ENCODE results near the gene PPP3CA.

The PPP3CA gene

GRCh38 chr4:101066626-101067170 is 280.6 kb downstream of the PPP3CA start:
- H3K79me2 ChIP-seq (ENCODE audit: insufficient read depth, low read depth), result no peaks in the 10 kb centered on the region
- no peak overlapping the region for H3K27ac ChIP-seq
- TF ChIP-seq CTCF (conservative IDR thresholded peaks at IDR 0.05; ENCODE audit: low read depth, low read length), result no peak

DNA sequence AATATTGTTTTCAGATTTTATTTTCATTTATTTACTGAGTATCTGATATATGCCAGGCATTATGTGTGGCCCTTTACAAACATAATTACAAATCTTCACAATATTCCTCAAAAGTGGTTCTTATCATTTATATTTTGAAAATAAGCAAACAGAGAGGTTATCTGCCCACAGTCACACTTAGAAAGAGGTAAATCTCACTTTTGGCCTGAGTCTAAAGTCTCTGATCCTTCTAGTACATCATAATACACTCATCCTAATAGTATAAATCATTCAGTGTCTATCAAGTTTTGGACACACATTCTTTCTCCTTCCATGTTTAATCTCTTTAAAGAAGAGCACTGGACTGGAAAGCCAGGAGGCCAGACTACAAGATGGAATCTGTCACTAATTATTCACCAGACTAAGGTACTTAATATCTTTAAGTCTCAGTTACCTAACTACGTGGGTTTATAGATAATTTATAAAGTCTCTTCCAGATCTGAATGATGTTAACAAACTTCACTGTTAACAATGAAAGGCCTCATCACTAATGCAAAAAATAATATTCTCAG is 281.3 kb downstream of the PPP3CA start:
- H4K20me1 ChIP-seq (ENCODE audit: insufficient read depth), result no peaks in the 10 kb centered on the region
- no peak overlapping the region for H2AFZ ChIP-seq (ENCODE audit: low read depth)
- no peak overlapping the region for H3K27ac ChIP-seq
- H3K4me3 ChIP-seq (IDR thresholded peaks at IDR 0.05; ENCODE audit: insufficient read depth, low read depth, low read length), result no peak overlapping the region
- no peak overlapping the region for H3K9ac ChIP-seq
- H3K4me2 ChIP-seq, result no peak overlapping the region
- H3K27me3 ChIP-seq (ENCODE audit: insufficient read depth, low read depth), result no peaks in the 10 kb centered on the region
- no peaks in the 10 kb centered on the region for H3K36me3 ChIP-seq (ENCODE audit: insufficient read depth)
- no peaks in the 10 kb centered on the region for H3K4me1 ChIP-seq (ENCODE audit: low read depth, poor library complexity, severe bottlenecking)
- no peak for TF ChIP-seq CTCF (conservative IDR thresholded peaks at IDR 0.05; ENCODE audit: low read depth, low read length)
- H3K79me2 ChIP-seq (ENCODE audit: insufficient read depth, low read depth), result no peaks in the 10 kb centered on the region

More at GRCh38 chr4:101066626-101067170, 280.6 kb downstream of the PPP3CA start:
- Histone ChIP-seq H2AFZ (ENCODE audit: low read depth) (no peak overlapping the region), H4K20me1 (ENCODE audit: insufficient read depth) (no peaks in the 10 kb centered on the region), H3K4me3 (IDR thresholded peaks at IDR 0.05; ENCODE audit: insufficient read depth, low read depth, low read length) (no peak overlapping the region), H3K4me2 (no peak overlapping the region), H3K4me1 (ENCODE audit: low read depth, poor library complexity, severe bottlenecking) (no peaks in the 10 kb centered on the region), H3K9ac (no peak overlapping the region), H3K27me3 (ENCODE audit: insufficient read depth, low read depth) (no peaks in the 10 kb centered on the region), H3K36me3 (ENCODE audit: insufficient read depth) (no peaks in the 10 kb centered on the region)

GRCh38 chr4:101065346-101065745 is 282.0 kb downstream of the PPP3CA start:
- H3K9ac ChIP-seq, result no peak overlapping the region
- H2AFZ ChIP-seq (ENCODE audit: low read depth), result no peak overlapping the region
- H3K4me3 ChIP-seq (IDR thresholded peaks at IDR 0.05; ENCODE audit: insufficient read depth, low read depth, low read length), result no peak overlapping the region
- no peak for TF ChIP-seq CTCF (conservative IDR thresholded peaks at IDR 0.05; ENCODE audit: low read depth, low read length)
- H4K20me1 ChIP-seq (ENCODE audit: insufficient read depth), result no peaks in the 10 kb centered on the region
- H3K27me3 ChIP-seq (ENCODE audit: insufficient read depth, low read depth), result no peaks in the 10 kb centered on the region
- H3K4me2 ChIP-seq, result no peak overlapping the region
- H3K36me3 ChIP-seq (ENCODE audit: insufficient read depth), result no peaks in the 10 kb centered on the region
- no peaks in the 10 kb centered on the region for H3K4me1 ChIP-seq (ENCODE audit: low read depth, poor library complexity, severe bottlenecking)
- H3K27ac ChIP-seq, result no peak overlapping the region
- H3K79me2 ChIP-seq (ENCODE audit: insufficient read depth, low read depth), result no peaks in the 10 kb centered on the region

GRCh38 chr4:101064541-101065180 is 282.7 kb downstream of the PPP3CA start:
- no peaks in the 10 kb centered on the region for H3K27me3 ChIP-seq (ENCODE audit: insufficient read depth, low read depth)
- H3K27ac ChIP-seq, result no peak overlapping the region
- H3K4me3 ChIP-seq (IDR thresholded peaks at IDR 0.05; ENCODE audit: insufficient read depth, low read depth, low read length), result no peak overlapping the region
- H2AFZ ChIP-seq (ENCODE audit: low read depth), result no peak overlapping the region
- no peaks in the 10 kb centered on the region for H3K36me3 ChIP-seq (ENCODE audit: insufficient read depth)
- H4K20me1 ChIP-seq (ENCODE audit: insufficient read depth), result no peaks in the 10 kb centered on the region
- H3K4me1 ChIP-seq (ENCODE audit: low read depth, poor library complexity, severe bottlenecking), result no peaks in the 10 kb centered on the region
- no peaks in the 10 kb centered on the region for H3K79me2 ChIP-seq (ENCODE audit: insufficient read depth, low read depth)
- no peak overlapping the region for H3K9ac ChIP-seq
- no peak overlapping the region for H3K4me2 ChIP-seq
- no peak for TF ChIP-seq CTCF (conservative IDR thresholded peaks at IDR 0.05; ENCODE audit: low read depth, low read length)

Data from KMS-11 (cell line).